ENCODE data around the gene SENP8.

The SENP8 gene

GRCh38 chr15:72176159-72176558 is 58.0 kb downstream of the SENP8 start:
- no peak for DNase-seq

- no peak for DNase-seq
Observed at GRCh38 chr15:72176743-72177142, 58.5 kb downstream of the SENP8 start.

GRCh38 chr15:72178976-72179585 is 60.9 kb downstream of the SENP8 start:
- no peak for DNase-seq

- peak; percentile 65 to 73 for DNase-seq
Observed at GRCh38 chr15:72179950-72180581, 61.9 kb downstream of the SENP8 start.

GRCh38 chr15:72180761-72181324 is 62.6 kb downstream of the SENP8 start:
- DNase-seq = no peak

- DNase-seq = no peak
Observed at GRCh38 chr15:72182244-72182643, 64.0 kb downstream of the SENP8 start.

- DNase-seq = no peak
Observed at GRCh38 chr15:72182673-72183072, 64.5 kb downstream of the SENP8 start.

- DNase-seq = no peak
Observed at GRCh38 chr15:72183781-72184164, 65.6 kb downstream of the SENP8 start.

- peak in 1 of 2 donors; percentile 16 for DNase-seq
Observed at GRCh38 chr15:72184165-72184811, 66.1 kb downstream of the SENP8 start.

- no peak for DNase-seq
Observed at GRCh38 chr15:72189250-72189902, 71.2 kb downstream of the SENP8 start.

- no peak for DNase-seq
Observed at GRCh38 chr15:72192416-72192815, 74.2 kb downstream of the SENP8 start.

All from hippocampal formation (tissue), 2 donors.